Activated T-cell treated with anti-CD3 and anti-CD28 coated beads for 24 hours (primary cell): ENCODE measurements around the gene KCNG2.

Source experiments
- DNase-seq: peaks from one replicate; pipeline ENCODE4 v3.0.0-alpha.2; 2020; ENCODE audit warnings: low read depth

Gene KCNG2

GRCh38 chr18:79823120-79823519 is 25.4 kb downstream of the KCNG2 start:
- DNase-seq = no peak

GRCh38 chr18:79825913-79826312 is 28.2 kb downstream of the KCNG2 start:
- no peak for DNase-seq

DNA sequence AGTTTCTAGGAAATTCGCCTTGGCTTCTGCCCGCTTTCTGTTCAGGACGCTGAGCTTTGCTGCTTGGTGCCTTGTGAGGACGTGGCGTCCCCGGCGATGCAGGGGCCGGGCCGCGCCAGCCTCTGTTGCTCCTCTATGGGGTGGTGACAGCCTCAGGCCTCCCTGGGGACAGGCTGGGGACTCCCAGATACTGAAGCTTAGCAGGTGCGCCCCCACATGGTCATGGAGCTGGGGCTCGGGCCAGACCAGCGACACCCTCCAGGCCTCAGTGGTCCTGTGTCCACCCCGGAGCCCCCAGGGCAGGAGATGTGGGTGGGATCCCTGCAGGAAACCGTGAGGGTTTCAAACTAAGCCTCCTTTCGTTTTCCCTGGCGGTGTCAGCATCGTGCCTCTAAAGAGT is 29.2 kb downstream of the KCNG2 start:
- no peak for DNase-seq

DNA sequence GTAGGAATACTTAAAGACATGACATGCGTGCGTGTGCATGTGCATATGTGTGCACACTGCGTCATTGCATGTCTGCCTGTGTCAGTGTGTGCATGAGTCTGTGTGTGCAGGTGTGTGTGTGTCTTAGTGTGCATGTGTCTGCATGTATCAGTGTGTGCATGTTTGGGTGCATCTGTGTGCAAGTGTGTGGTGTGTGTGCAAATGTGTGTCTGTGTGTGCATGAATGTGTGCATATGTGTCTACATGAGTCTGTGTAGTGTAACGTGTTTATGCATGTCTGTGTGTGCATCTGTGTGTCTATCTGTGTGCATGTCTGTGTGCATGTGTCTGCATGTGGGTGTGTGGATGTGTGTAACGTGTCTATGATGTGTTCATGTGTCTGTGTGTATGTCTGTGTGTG is 30.5 kb downstream of the KCNG2 start:
- no peak for DNase-seq

DNA sequence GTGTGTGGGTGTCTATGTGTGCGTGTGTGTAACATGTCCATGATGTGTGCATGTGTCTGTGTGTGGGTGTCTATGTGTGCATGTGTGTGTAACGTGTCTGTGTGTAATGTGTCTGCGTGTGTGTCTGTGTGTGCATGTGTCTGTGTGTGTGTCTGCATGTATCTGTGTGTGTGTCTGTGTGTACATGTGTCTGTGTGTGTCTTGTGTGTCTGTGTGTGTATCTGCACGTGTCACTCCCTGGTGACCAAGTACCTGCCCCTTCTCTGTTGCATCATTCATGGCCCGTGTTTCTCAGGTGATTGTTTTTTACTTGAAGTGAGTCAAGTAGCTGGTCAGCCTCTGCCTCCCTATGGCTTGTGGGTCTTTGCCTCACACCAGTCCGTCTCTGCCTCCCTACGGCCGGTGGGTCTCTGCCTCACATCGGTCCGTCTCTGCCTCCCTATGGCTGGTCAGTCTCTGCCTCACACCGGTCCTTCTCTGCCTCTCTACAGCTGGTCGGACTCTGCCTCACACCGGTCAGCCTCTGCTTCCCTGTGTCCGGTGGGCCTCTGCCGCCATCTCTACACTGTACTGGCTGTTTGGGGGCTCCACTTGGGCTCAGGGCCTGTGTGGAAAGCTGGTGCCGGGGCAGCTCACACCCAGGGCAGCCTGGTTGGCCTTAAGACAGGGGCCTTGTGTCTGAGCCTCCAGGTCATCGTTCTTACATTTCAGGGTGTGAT is 31.6 kb downstream of the KCNG2 start:
- no peak for DNase-seq

DNA sequence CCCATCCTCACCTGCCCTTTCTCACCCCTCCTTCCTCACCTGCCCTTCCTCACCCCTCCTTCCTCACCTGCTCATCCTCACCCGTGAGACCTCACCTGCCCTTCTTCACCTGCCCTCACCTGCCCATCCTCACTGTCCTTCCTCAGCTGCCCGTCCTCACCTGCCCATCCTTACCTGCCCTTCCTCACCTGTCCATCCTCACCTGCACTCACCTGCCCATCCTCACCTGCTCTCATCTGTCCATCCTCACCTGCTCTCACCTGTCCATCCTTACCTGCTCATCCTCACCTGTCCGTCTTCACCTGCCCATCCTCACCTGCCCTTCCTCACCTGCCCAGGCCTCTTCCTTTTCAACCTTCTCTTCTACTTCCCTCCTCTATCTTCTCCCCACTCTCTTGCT is 34.4 kb downstream of the KCNG2 start:
- no peak for DNase-seq

- DNase-seq = no peak
These were observed 37.1 kb downstream of the KCNG2 start for GRCh38 chr18:79834834-79835233.

GRCh38 chr18:79841936-79842335 is 44.2 kb downstream of the KCNG2 start:
- no peak for DNase-seq

DNA sequence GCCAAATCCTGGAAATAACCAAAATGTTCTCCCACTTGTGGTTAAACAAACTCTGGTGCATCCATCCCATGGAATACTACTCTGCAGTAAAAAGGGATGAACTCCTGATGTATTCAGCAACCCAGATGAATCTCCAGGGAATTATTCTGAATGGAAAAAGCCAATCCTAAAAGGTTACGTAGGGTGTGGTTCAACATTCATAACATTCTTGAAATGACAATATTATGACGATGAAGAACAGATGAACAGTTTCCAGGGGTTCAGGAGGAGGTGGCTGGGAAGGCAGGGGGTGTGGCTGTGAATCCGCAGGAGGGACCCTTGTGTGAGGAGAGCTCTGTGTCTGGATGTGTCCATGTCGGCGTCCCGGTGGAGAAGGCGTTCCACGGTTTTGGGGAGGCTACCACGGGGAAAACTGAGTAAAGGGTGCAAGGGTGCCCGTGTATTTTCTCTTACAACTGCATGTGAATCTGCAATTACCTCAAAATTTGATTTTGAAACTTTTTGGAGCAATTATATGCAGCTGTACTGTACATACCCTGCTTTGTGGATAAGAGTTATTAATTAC is 47.3 kb downstream of the KCNG2 start:
- no peak for DNase-seq

DNA sequence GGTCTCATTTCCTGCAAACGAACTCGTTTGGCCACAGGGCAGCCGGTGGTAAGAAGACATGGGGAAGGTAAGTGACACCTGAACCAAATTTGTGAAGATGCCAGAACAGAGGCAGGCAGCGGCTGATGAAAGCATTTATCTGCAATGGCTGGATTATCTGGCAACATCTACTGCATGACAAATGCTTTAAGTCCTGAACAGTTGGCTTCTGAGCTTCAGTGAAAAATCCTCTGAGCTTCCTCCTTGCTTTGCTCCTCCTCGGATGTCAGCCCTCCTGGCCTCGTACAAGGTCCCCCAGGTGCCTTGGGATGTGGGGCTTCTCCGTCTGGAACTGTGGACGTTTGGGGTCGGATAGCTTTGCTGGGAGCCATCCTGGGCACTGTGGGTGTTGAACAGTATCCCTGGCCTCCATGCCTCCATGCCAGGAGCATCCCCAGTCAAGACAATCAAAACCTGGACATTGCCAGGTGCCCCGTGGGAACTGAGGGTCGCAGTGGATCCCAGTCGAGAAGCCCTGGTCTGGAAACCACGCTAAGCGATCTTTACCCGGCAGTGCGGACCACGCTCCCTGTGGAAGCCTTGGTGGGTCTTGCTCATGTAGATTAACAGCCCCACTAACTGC is 49.3 kb downstream of the KCNG2 start:
- DNase-seq = no peak

- DNase-seq = no peak
These were observed 50.0 kb downstream of the KCNG2 start for GRCh38 chr18:79847606-79848293.

- no peak for DNase-seq
These were observed 50.5 kb downstream of the KCNG2 start for GRCh38 chr18:79848294-79848578.

DNA sequence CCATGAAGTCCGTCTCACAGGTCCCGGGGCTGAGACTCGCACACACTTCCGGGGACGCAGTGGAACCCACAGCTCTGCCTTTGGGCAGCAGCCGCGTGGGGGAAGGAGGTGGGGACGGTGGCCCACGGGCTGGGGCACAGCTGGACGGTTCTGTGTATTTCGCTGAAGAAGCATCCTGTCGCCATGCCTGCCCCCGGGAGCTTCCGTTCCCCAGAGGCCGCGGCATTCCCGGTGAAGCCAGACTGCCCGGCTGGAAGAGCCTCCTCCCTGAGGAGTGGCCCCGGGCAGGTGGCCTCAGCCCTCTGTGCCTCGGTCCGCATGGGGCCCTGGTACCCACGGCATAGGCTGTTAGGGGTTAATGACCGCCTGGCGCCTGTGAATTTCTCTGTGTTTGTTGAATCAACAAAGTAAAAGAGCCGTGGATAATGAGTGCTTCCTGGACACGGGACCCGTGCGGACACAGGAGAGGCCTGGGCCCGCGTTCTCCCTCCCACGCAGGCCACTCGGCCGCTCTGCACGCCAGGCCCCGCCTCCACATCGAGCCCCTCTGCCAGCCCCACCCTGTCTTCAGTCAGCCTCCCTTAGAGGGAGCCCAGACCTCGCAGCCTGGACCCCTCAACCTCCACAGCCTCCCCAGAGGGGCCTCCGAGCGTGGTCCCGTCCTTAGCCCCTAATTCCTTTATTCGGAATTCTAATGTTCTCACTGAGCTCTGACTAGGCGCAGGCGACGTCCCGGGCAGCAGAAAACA is 51.0 kb downstream of the KCNG2 start:
- DNase-seq = no peak

- DNase-seq = no peak
These were observed 51.8 kb downstream of the KCNG2 start for GRCh38 chr18:79849328-79850207.

- no peak for DNase-seq
These were observed 53.0 kb downstream of the KCNG2 start for GRCh38 chr18:79850731-79851130.

DNA sequence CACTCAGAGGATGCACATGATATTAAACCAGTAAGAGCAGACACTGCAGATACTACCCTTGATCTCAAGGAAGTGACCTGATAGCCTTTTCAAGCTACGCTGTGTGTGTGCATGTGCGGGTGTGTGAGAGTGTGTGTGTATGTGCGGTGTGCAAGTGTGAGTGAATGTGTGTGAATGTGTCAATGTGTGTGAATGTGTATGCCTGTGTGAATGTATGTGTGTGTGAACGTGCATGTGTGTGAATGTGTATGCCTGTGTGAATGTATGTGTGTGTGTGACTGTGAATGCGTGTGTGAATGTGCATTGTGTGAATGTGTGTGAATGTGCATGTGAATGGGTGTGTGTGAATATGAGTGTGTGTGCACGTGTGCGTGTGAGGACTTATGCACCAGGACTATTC is 53.8 kb downstream of the KCNG2 start:
- no peak for DNase-seq

GRCh38 chr18:79851950-79852349 is 54.2 kb downstream of the KCNG2 start:
- no peak for DNase-seq

DNA sequence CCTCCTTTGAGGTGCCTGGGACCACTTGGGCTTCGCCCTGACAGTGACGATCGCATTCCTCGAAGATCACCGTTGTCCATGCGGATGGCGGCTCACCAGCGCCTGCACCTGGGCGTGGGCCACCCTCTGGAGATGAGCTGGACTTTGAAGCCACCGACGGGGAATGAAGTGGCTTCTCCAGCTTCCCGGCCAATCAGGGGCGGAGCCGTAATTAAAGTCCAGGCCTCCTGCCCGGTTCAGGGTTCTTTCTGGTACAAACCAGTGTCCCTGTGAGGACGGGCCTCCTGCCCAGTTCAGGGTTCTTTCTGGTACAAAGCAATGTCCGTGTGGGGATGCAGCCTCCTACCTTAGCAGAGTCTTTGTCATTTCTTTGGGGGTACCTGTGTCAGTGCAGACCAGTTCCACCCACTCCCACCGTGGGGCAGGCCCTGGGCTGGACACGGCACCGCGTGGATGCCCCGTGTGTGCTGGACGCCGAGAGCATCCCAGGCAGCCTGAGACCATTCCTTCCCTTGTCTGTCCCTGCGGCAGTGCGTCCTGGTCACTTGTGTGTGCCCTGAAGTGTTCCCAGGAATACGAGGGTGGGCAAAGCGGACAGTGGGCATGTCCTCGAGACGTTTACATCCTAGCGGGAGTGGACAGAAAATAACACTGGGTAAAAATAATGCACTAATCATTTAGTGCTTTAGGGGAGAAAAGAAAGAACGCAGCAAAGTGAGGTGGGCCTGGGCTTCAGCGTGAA is 55.0 kb downstream of the KCNG2 start:
- DNase-seq = no peak

- no peak for DNase-seq
These were observed 55.7 kb downstream of the KCNG2 start for GRCh38 chr18:79853303-79853992.

DNA sequence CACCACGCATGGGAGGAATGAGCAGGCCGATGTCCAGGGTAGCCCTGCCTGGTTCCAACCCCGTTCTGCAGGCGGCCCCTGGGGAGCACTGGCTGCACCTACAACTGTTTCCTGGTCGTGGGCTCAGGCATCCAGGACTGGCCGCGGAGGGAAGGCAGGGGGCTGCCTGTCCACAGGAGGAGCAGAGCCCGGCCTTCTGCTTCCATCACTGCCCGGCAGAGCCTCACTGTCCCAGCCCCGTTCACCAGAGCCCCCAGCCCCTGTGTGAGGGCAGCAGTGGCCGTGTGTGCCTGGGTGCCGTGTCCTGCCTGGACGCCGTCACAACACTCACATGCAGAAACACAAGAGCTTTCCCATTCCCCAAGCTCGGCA is 56.2 kb downstream of the KCNG2 start:
- no peak for DNase-seq
